ENCODE measurements around the gene RRP1B. TPM values are rescaled to one million over a fixed set of nuclear protein-coding genes. Genes with fewer than 3 reads are reported as not detected.
"Not testable (repeated sequence)": the region's sequence is repeated elsewhere in the genome, so short reads cannot be mapped to it uniquely, and the experiment has no call there.

RRP1B gene
- total RNA-seq, 1 donor from 2014 or later = 34.6 TPM

DNA sequence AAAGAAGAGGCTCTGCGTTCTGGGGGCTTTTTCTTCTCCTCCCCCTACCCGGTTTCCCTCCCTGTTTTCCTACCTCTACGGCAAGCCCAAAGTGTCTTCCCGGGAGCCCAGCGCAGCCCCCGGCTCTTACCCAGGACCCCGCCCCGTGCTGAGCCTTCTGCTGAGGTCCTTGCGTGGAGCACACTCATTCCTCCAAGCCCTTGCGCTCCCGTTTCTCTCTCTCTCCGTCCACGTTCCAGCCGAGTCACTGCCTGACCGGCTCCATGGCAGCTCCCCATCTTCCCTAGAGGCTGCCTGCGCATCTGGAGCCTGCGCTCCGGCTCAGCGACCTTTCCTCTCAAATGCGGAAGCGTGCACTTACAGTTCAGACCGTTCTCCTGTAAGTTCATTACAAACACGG lies 34.6 kb downstream of the RRP1B start:
- Mint-ChIP-seq H3K27me3 (ENCODE audit: low read depth) (no peaks in the 10 kb centered on the region), H3K36me3 (peaks cover 25% of the 10 kb centered on the region), H3K27ac (no peak overlapping the region), H3K4me1 (no peaks in the 10 kb centered on the region), H3K4me3 (no peak overlapping the region), H3K9me3 (no peaks in the 10 kb centered on the region)
- TF ChIP-seq, protein P1, sequence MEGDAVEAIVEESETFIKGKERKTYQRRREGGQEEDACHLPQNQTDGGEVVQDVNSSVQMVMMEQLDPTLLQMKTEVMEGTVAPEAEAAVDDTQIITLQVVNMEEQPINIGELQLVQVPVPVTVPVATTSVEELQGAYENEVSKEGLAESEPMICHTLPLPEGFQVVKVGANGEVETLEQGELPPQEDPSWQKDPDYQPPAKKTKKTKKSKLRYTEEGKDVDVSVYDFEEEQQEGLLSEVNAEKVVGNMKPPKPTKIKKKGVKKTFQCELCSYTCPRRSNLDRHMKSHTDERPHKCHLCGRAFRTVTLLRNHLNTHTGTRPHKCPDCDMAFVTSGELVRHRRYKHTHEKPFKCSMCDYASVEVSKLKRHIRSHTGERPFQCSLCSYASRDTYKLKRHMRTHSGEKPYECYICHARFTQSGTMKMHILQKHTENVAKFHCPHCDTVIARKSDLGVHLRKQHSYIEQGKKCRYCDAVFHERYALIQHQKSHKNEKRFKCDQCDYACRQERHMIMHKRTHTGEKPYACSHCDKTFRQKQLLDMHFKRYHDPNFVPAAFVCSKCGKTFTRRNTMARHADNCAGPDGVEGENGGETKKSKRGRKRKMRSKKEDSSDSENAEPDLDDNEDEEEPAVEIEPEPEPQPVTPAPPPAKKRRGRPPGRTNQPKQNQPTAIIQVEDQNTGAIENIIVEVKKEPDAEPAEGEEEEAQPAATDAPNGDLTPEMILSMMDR (IDR thresholded peaks at IDR 0.05; ENCODE audit: unreplicated experiment) = no peak
- DNase-seq (ENCODE audit: low spot score in 2 of 2, unreplicated experiment in 2 of 2) = no peak

GRCh38 chr21:43694437-43695079 lies 35.2 kb downstream of the RRP1B start:
- TF ChIP-seq, protein P1 (IDR thresholded peaks at IDR 0.05; ENCODE audit: unreplicated experiment) = no peak
- Mint-ChIP-seq H3K4me1 (no peaks in the 10 kb centered on the region), H3K36me3 (peaks cover 25% of the 10 kb centered on the region), H3K27me3 (ENCODE audit: low read depth) (no peaks in the 10 kb centered on the region), H3K27ac (no peak overlapping the region), H3K4me3 (no peak overlapping the region), H3K9me3 (no peaks in the 10 kb centered on the region)
- DNase-seq (ENCODE audit: low spot score in 2 of 2, unreplicated experiment in 2 of 2) = no peak

DNA sequence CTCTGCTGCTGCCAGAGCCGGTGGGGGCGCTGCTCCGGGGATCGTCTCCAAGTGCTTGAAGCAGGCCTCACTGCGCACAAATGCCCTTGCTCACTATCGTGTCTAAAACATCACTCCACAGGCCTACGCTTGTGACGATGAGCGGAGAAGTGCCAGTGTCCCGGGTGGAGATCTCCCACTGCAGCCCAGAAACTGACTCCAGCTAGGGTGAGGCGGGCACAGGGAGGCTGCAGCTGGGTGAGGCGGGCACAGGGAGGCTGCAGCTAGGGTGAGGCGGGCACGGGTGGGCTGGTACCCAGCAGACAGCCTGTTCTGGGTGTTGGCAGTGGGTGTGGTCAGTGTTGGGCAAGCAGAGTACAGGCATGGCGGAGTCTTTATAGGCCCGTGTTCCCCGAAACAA lies 36.9 kb downstream of the RRP1B start:
- Mint-ChIP-seq H3K36me3 (peaks cover 21% of the 10 kb centered on the region), H3K27me3 (ENCODE audit: low read depth) (no peaks in the 10 kb centered on the region), H3K9me3 (no peaks in the 10 kb centered on the region), H3K27ac (no peak overlapping the region), H3K4me3 (no peak overlapping the region), H3K4me1 (no peaks in the 10 kb centered on the region)
- TF ChIP-seq, protein P1 (IDR thresholded peaks at IDR 0.05; ENCODE audit: unreplicated experiment) = no peak
- DNase-seq (ENCODE audit: low spot score in 2 of 2, unreplicated experiment in 2 of 2) = no peak

GRCh38 chr21:43697758-43698643 lies 38.6 kb downstream of the RRP1B start:
- Mint-ChIP-seq H3K4me3 (no peak overlapping the region), H3K4me1 (peaks cover 4% of the 10 kb centered on the region), H3K36me3 (peaks cover 17% of the 10 kb centered on the region), H3K9me3 (no peaks in the 10 kb centered on the region), H3K27me3 (ENCODE audit: low read depth) (no peaks in the 10 kb centered on the region), H3K27ac (no peak overlapping the region)
- TF ChIP-seq, protein P1 (IDR thresholded peaks at IDR 0.05; ENCODE audit: unreplicated experiment) = no peak
- DNase-seq (ENCODE audit: low spot score in 2 of 2, unreplicated experiment in 2 of 2) = no peak

GRCh38 chr21:43699492-43699777 lies 40.1 kb downstream of the RRP1B start:
- H3K4me1 Mint-ChIP-seq; H3K9me3 Mint-ChIP-seq; H3K27ac Mint-ChIP-seq; H3K27me3 Mint-ChIP-seq (ENCODE audit: low read depth); H3K4me3 Mint-ChIP-seq; DNase-seq (ENCODE audit: low spot score in 2 of 2, unreplicated experiment in 2 of 2): not testable (repeated sequence)
- H3K36me3 Mint-ChIP-seq = peaks cover 10% of the 10 kb centered on the region

GRCh38 chr21:43699933-43700599 lies 40.7 kb downstream of the RRP1B start:
- Mint-ChIP-seq H3K9me3 (no peaks in the 10 kb centered on the region), H3K27ac (no peak overlapping the region), H3K4me3 (no peak overlapping the region), H3K27me3 (ENCODE audit: low read depth) (no peaks in the 10 kb centered on the region), H3K4me1 (peaks cover 10% of the 10 kb centered on the region), H3K36me3 (peaks cover 8% of the 10 kb centered on the region)
- no peak for DNase-seq (ENCODE audit: low spot score in 2 of 2, unreplicated experiment in 2 of 2)
- TF ChIP-seq, protein P1 (IDR thresholded peaks at IDR 0.05; ENCODE audit: unreplicated experiment) = no peak

Data from mesothelial cell of epicardium (in vitro differentiated cells).